HG02678 (cell line): ENCODE data around the gene ODAD4.

ENCODE experiments used
- ATAC-seq: cut with Tn5 transposase; IDR thresholded peaks from one replicate; pipeline ENCODE4 v1.9.1; 2021; ENCODE audit warnings: mild to moderate bottlenecking, moderate library complexity; ENCODE audit not compliant: unreplicated experiment

ODAD4 gene, protein sequence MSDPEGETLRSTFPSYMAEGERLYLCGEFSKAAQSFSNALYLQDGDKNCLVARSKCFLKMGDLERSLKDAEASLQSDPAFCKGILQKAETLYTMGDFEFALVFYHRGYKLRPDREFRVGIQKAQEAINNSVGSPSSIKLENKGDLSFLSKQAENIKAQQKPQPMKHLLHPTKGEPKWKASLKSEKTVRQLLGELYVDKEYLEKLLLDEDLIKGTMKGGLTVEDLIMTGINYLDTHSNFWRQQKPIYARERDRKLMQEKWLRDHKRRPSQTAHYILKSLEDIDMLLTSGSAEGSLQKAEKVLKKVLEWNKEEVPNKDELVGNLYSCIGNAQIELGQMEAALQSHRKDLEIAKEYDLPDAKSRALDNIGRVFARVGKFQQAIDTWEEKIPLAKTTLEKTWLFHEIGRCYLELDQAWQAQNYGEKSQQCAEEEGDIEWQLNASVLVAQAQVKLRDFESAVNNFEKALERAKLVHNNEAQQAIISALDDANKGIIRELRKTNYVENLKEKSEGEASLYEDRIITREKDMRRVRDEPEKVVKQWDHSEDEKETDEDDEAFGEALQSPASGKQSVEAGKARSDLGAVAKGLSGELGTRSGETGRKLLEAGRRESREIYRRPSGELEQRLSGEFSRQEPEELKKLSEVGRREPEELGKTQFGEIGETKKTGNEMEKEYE

DNA sequence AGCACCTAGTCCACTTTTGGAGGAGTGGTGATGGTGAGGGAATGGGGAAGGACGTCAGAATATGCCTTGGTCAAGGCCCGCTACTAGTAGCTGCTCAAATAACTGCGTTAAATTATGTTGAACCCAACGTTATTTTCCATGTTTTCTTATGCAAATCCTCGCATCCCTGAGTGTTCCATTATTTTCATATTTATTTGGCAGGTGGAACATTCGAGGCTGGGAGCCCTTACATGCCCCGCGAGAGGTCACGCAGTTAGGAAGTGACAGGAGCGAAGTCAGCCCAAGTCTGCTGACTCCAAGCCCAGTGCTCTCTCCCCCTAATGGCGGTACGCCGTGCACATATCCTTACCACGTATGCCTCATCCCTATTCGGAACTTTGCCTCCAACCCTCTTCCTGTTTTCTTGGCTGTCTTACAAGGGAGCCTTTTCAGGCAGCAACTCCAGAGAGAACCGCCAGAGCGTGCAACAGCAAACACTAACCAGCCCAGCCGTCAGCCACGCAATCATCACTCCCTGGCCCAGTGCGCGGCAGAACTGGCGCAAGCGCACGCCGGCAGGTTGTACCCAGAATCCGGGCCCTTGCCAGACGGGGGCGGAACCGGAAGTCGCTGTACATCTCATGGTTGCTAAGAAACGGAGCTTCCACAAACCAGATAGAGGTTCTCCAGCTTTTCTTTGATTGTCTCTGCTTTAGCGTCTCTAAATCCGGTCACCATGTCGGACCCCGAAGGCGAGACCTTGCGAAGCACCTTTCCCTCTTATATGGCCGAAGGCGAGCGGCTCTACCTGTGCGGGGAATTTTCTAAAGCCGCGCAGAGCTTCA is at the start of gene ODAD4:
TSS of gene ODAD4 (plus strand) at position 609 of the 824 bp plus-strand sequence. CDS start at position 716, 107 bp downstream.
- ATAC-seq, result peak; percentile 99

DNA sequence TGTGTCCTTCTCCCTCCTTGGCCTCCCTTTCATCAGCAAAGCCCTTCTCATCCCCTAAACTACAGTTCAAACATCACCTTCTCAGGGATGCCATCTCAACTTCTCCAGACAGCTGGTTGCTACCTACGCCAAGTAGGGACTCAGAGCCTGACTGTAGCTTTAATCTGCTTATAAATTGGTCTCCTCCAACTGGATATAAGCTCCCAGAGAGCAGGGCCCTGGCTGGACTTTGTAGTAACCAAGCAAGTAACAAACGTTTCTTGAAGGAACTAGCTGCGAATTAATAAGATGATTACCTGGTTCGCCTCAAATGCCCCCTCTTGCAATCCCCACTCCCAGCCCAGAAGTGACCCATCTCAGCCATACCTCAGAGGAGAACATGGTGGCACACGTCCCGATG is 47.7 kb upstream of the ODAD4 start:
- ATAC-seq, result no peak

DNA sequence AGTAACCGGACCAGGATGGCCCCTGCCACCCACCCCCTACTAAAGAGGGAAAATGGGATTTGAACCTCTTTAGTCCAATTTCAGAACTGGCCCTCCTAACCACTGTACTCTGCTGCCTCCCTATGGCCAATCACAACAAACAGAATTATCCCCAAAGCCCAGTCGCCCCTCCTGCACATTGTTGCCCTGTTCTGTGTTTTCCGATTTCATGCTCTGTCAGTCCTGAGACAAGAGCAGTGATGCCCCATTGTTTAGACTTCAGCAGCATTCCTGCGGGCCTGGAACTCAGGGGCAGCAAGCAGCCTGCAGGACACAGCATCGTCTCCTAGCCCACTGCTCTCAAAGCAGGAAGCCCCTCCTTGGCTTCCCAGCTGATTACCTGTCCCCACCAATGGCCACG is 44.7 kb upstream of the ODAD4 start:
- no peak for ATAC-seq

DNA sequence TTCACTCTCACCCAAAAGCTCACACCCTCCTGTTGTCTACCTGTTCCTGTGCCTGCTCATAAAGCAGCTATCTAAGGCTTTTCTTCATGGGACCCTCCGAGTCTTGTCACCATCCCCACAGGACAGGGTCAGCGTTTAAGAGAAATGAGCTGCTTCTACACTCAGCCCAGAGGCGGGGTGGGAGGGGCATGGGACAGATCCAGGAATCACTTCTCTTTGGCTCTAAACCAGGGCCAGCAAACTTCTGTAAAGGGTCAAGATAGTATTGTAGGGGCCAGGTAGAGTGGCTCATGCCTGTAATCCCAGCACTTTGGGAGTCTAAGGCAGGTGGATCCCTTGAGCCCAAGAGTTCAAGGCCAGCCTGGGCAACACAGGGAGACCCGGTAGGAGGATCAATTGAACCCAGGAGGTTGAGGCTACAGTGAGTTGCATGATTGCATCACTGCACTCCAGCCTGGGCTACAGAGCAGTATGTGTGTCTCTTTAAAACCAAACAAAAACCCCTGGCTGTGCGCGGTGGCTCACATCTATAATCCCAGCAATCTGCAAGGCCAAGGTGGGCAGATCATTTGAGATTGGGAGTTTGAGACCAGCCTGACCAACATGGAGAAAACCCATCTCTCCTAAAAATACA is 42.0 kb upstream of the ODAD4 start:
- no peak for ATAC-seq

DNA sequence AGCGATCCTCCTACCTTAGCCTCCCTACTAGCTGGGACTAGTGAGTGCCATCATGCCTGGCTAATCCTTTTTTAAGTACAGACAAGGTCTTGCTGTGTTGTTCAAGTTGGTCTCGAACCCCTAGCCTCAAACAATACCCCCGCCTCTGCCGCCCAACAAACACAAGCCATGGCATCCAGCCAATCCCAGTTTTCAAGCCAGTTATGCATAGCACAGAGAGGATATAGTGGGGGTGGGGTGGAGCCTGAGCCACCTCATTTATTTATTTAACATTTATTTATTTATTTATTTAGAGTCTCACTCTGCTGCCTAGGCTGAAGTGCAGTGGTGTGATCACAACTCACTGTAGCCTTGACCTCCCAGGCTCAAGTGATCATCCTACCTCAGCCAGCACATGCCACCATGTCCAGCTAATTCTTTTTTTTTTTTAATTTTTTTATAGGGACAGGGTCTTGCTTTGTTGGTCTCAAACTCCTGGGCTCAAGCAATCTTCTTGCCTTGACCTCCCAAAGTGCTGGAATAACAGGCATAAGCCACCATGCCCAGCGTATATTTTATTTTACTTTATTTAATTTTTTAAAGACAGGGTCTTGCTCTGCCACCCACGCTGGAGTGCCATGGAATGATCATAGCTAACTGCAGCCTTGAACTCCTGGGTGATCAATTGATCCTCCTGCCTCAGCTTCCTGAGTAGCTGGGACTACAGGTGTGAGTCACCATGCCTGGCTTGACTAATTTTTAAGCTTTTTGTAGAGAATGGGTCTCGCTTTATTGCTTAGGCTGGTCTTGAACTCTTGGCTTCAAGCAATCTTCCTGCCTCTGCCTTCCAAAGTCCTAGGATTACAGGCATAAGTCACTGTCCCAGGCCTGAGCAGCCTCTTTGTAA is 39.0 kb upstream of the ODAD4 start:
- no peak for ATAC-seq

DNA sequence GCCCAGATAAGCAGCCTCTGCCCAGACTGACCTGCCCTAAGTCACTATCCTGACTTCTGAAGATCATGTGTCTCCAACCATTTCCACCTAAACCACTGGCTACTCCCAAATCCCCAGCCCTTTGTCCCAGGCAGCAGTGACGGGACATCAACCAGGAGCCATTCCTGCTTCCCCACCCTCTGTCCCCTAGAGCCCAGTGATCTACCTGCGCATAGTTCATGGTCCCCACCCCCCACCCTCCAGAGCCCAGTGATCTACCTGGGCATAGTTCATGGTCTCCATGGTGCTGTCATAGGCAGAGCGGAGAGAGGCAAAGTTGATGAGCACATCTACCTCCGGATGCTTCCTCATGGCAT is 38.4 kb upstream of the ODAD4 start:
- no peak for ATAC-seq

DNA sequence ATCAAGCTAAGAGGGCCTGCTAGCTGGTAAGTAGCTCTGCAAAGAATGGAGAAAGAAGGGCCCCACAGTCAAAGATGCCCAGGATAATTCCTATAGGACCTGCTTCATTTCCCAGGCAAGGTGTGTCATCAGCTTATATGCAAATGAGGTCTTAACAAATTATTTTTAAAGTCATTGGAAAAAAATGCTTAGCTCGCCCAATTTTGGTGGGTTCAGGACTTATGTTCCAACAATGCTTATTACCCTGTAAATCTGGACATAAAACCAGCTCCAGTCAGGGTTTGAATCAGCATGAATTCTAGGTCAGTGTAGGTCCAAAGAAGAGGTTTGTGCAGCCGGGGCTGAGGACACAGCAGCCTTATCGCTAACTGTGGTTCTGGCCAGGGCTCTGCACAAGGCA is 37.0 kb upstream of the ODAD4 start:
- ATAC-seq, result no peak

DNA sequence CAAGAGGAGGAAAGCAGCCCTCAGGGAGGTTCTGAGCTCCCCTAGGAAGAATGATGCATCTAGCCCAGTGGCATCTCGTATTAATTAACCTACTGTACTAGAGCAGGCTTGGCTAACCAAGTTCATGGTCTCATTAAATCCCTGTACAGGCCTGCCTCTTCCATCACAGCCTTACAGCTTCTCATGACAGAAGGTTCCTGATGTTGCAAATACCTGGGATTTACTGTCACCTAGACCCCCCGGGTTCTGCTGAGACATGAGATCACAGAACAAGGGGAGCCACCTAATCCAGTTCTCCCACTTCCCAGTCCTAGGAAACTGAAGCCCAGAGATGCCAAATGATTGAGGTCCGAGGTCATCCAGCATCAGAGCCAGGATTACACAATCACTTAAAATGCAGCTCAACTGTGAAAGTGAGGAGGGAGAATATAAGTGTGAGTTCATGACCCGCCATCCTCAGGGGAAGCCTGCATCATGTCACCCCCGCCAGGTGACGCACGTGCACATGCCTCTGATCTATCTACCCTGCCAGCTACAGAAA is 35.6 kb upstream of the ODAD4 start:
- ATAC-seq, result no peak

DNA sequence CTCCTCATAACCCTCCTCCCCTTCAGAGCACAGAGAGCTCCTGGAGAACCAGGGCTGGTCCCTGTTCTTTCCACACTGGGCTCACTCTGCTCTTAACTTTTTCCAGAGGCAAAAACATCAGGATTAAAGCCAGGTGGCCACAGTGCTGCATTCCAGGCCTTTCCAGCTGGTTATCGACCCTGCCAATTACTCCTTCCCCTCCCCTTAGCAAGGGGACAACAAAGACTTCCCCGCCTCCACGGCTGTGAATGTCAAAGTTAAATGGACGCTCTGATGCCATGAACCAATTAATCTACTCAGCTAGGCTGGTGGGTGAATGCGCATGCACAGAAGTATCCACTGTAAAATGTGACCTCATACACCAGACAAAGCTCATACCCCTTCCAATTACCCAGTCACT is 34.8 kb upstream of the ODAD4 start:
- ATAC-seq, result no peak

DNA sequence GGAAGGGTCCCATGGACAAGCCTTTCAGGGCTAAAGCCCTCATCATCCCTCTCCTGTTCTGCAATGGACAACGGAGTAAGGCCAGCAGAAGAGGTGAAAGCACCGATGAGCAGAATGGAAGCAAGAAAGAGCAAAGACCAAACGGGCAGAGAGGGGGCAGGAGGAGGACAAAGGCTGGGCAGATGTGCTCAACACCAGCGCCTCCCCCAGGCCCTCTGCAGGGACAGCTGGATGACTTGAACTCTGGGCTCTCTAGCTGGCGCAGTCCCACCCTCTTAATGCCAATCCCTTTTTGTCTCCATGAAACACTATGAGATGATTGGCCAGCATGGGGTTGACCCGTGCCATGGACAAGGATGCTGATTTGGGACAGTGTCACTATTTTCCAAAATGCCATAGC is 33.7 kb upstream of the ODAD4 start:
- ATAC-seq, result no peak

DNA sequence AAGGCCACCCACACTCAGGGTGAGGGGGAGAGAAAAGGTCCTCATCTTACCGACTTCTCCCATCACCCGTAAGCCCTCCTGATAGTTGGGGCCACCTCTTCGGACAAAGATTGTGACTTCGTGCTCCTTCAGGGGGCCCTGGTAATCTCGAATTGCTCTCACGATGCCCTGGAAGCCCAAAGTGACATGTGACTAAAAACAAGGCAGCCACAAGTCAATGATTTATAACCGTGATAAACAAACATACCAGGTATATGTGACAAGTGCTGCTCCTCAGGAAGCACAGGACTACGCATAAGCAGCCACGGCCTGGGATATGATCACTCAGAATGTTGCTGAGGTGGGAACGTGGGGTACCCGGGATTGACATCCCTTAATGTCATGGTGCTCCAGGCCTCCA is 28.8 kb upstream of the ODAD4 start:
- no peak for ATAC-seq

DNA sequence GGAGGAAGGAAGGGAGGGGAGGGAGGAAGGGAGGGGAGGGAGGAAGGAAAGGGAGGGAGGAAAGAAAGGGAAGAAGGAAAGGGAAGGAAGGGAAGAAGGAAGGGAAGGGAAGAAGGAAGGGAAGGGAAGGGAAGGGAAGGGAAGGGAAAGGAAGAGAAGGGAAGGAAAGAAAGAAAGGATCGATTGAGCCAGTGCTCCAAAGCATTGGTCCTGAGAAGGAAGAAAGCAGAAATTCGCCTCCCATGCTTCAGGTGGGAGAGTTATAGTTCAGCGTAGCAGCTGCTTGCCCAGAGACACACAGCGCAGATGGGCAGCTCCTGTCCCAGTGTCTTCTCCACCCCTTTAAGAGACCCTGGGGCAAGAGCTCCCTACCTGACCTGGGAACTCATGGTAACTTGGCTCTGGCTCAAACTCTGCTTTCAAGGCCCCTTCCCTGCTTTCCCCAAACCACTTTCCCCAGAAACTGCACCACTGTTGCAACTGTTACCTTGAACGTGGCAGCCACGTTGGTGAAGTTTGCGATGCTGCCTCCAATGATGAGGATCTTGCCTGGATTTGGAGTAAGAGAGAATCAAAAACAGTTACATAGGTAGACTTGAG is 26.1 kb upstream of the ODAD4 start:
- no peak for ATAC-seq

DNA sequence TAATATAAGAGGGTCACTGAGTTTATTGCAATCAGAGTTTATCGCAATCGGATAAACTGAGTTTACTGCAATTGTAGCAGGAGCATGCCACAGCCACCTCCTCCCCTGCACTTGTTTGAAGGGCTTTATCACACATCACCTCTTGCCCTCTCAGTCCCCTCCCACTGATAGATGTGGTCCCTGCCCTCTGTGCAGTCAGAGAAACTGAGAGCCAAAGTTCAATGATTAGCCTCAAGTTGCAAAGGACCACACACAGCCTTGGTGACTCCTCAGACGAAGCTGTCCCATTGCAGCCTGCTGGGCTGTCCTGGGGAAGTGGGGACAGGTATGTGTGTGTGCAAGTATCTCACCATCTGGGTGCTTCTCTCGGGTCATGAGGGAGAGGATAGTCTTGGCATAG is 25.2 kb upstream of the ODAD4 start:
- ATAC-seq, result no peak

DNA sequence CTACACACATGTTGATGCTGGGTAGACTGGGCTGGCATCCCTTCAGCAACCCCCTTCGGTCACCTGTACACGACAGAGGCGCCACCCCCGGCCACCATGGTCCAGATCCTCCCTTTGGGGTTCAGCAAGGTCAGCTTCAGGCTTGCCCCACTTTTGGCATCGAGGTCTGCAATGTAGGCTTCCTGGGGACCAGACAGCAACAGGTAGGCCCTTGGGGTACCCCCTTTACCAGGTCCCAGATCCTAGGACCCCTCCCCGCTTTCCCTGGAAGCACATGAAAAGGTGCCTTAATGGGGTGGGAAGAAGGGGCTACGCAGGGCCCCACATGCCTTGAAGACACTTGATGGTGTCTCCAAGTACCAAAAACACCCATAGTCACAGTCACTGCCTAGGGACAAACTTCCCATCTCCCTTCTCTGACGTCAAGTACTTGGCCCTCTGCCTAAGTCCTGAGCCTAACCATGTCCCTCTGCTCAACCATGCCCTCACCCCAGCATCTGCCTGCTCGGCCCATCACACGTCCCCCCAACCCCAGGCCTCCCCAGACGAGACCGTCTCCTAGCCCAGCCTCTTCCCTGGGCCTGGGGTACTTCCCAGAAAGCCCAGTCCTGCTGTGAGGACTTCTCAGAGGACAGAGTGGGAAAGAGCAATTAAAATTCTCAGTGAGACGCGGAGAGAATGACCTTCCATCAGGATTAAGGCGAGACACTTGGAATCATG is 23.8 kb upstream of the ODAD4 start:
- ATAC-seq, result no peak

DNA sequence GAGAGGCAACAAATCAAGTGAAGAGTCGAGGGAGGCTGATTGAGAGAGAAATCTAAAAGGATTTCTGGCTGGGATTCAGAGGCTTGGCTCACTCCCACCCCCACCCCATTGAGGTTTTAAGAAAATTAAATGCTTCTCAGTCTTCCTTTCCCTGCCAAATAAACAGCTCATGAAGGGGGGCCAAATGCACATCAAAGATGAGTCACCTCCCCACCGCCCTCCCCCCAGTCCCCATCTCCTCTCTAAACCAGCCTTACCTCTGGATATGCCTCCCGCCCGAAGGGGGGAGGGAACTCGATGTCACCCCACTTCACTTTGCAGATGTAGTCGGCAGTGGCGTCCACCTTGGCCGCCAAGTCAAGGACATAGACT is 23.2 kb upstream of the ODAD4 start:
- no peak for ATAC-seq

DNA sequence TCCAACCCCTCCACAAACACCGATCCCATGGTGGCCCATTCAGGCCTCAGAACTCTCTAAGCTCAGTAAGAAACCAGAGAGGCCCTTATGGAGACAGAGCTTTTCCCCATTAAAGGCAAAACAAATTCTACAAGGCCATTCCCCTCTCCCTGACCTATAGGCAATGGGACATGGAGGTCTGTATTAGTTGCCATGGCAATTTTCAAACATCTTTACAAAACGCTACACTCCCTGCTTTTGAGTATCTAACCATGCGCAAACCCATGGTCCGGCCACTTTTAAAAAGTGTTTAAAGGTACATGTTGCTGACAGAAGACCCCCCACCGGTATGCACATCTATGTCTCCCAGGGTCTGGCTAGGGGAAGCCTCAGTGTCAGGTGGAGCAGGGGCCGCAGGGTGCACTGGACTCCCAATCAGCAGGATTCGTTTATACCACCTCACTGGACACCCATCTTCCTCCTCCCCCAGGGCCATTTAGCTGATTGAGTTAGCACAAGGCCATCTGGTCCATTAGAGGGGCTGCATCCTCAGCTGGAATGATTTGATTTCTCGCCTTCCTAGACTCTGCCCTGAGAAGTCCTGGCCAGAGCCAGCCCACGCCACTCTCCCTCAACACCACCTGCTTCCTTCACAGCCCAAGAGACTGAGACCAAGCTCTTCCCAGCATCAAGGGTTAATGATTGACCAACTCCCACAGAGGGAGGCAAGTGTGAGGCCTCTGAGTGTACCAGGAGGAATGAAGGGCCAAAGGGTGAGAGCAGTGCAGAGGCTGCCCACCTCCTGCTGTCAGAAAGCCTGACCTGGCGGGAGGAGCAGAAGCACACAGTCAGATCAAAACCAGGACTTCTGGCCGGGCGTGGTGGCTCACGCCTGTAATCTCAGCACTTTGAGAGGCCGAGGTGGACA is 22.5 kb upstream of the ODAD4 start:
- no peak for ATAC-seq

DNA sequence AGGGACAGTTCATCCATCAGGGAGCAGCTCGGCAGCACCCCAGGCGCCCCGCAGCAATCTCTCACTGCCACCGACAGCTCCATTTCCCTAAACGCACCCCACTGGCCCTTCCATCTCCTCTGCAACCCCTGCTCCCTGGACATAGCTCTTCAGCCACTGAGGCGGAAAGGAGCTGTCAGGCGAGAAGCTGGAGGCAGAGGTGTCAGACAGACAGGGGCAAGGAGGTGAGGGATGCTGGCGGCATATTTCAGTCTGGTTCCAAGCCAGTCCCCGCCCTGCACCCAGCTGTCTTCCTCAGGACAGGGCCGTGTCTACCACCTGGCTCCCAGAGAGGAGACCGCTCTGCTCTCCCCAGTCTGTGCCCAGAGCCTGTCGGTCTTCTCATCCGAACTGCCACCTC is 21.3 kb upstream of the ODAD4 start:
- no peak for ATAC-seq
